Suprapubic skin (tissue), 4 donors: ENCODE results near the gene KREMEN2.

Experiments
- CTCF ChIP-seq, 2 donors: fragments of 200-600 bp in 1 of 2; fragments of 450-650 bp in 1 of 2; sonication (generic) in 1 of 2; IDR thresholded peaks; one replicate each; pipeline ENCODE4 v1.5.1; 2016 to 2019; ENCODE audit warnings: antibody characterized with exemption in 2 of 2, mild to moderate bottlenecking in 1 of 2, moderate library complexity in 1 of 2
- EP300 ChIP-seq: sonication (generic); formaldehyde crosslinking; IDR thresholded peaks from one replicate; pipeline ENCODE4 v1.6.1; 2017; ENCODE audit warnings: antibody characterized with exemption
- POLR2A ChIP-seq, 2 donors: fragments of 450-650 bp; IDR thresholded peaks; one replicate each; pipeline ENCODE4 v1.6.1; 2017; ENCODE audit warnings: antibody characterized with exemption in 2 of 2, mild to moderate bottlenecking in 2 of 2, moderate library complexity in 2 of 2
- POLR2AphosphoS5 ChIP-seq, 3 donors: sonication (generic); formaldehyde crosslinking; IDR thresholded peaks; one replicate each; pipeline ENCODE4 v1.6.1; 2017; ENCODE audit warnings: antibody characterized with exemption in 3 of 3

GRCh38 chr16:2923481-2923880, 40.6 kb upstream of the KREMEN2 start:
- TF ChIP-seq POLR2A (IDR thresholded peaks at IDR 0.05) (no peak), CTCF (IDR thresholded peaks at IDR 0.05) (no peak), POLR2AphosphoS5 (IDR thresholded peaks at IDR 0.05) (no peak), EP300 (no peak)
